ENCODE data around the gene JUP.

JUP gene

DNA sequence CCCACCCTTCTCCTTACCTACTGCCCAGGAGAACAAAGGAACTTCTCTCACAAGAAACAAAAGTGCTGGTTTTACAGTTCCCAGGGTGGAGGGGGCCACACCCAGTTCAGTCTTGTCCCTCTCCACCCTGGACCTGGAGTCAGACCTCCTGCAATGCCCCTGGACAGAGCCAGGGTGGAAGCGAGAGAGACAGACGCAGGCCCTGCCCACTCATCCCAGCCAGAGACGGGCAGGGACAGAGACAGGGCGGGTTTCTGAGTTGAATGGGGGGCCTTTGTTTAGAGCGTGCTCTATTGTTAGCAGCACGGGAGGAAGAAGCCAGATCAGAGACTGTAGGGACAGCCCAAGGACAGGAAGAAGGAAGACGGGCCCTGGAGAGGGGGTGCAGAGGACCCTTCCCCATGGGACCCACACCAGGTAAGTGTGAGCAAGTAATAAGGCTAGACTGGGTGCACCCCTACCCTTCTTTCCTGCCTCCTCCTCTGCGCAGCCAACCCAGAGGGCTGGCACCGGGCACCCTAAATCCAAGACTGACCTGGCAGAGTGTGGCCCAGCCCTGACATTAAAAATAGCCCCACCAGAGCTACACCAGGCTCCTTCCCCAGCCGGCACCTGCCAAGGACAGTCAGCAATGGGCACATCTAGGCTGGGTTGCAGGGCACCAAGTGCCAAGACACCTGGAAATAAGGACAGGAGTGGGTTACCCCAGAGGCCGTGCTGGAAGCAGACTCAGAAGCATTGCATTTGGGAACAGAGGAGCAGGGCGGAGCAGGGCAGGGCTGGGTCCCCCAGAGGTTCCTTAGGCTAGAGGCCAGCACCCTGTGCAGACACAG lies 10.9 kb downstream of the JUP start:
- no peaks in the 10 kb centered on the region for H3K9me3 ChIP-seq (ENCODE audit: low read length)
- H3K4me3 ChIP-seq (ENCODE audit: low read depth in 1 of 2, low read length in 2 of 2): no peak overlapping the region
- H3K36me3 ChIP-seq (ENCODE audit: insufficient read depth, low read length): peaks cover 9% of the 10 kb centered on the region
- no peaks in the 10 kb centered on the region for H3K27me3 ChIP-seq (ENCODE audit: control insufficient read depth in 1 of 2, insufficient read depth in 2 of 2, low read length in 2 of 2)
- no peak overlapping the region for H3K27ac ChIP-seq (ENCODE audit: low read depth, low read length)
- no peak overlapping the region for H3K9ac ChIP-seq (ENCODE audit: low read length)
- peaks cover 32% of the 10 kb centered on the region for H3K4me1 ChIP-seq (ENCODE audit: insufficient read depth, low read length)

DNA sequence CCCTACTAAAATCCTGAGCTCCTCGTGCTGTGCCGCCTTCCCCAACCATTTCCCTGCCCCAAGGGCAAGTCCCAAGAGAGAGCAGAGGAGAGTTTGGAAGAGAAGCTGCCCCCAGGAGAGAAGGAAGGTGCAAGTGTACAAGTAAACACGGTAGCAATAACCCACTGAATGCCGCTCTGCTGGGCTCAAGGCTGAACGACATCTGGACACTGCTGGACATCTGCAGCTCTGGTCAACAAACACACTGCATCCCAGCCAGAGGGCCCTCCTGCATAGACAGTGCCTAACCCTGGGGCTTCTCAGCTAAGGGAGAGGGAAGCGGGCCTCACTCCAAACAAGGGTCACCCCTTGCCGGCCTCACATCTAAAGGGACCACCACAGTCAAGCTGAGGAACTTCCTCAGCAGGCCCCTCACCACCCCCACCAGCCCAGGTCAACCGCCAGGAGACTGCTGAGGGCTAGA lies 12.7 kb downstream of the JUP start:
- no peaks in the 10 kb centered on the region for H3K27me3 ChIP-seq (ENCODE audit: control insufficient read depth in 1 of 2, insufficient read depth in 2 of 2, low read length in 2 of 2)
- H3K9me3 ChIP-seq (ENCODE audit: low read length): no peaks in the 10 kb centered on the region
- H3K4me3 ChIP-seq (ENCODE audit: low read depth in 1 of 2, low read length in 2 of 2): no peak overlapping the region
- H3K4me1 ChIP-seq (ENCODE audit: insufficient read depth, low read length): peaks cover 32% of the 10 kb centered on the region
- no peak overlapping the region for H3K9ac ChIP-seq (ENCODE audit: low read length)
- H3K27ac ChIP-seq (ENCODE audit: low read depth, low read length): no peak overlapping the region
- peaks cover 17% of the 10 kb centered on the region for H3K36me3 ChIP-seq (ENCODE audit: insufficient read depth, low read length)

DNA sequence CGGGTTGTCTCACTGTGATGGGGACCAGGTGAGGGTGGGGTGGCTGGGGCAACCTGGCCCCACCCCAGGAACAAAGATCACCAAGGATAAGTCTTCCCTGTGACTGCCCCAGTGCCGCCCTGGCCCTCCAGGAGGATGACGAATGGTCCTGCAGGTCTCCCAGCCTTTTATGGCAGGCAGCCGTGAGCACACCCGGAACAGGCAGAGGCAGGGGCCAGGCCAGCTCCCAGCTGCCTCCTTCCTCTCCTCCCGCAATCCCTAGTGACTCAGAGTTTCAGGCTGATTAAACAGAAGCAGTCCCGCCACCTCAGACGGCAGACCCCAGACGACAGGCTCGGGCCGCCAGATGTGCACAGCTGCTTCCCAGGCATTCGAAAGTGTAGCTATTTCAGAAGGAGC lies 13.3 kb downstream of the JUP start:
- H3K9ac ChIP-seq (ENCODE audit: low read length): no peak overlapping the region
- peaks cover 22% of the 10 kb centered on the region for H3K36me3 ChIP-seq (ENCODE audit: insufficient read depth, low read length)
- H3K4me1 ChIP-seq (ENCODE audit: insufficient read depth, low read length): peaks cover 31% of the 10 kb centered on the region
- no peaks in the 10 kb centered on the region for H3K27me3 ChIP-seq (ENCODE audit: control insufficient read depth in 1 of 2, insufficient read depth in 2 of 2, low read length in 2 of 2)
- no peaks in the 10 kb centered on the region for H3K9me3 ChIP-seq (ENCODE audit: low read length)
- H3K4me3 ChIP-seq (ENCODE audit: low read depth in 1 of 2, low read length in 2 of 2): no peak overlapping the region
- no peak overlapping the region for H3K27ac ChIP-seq (ENCODE audit: low read depth, low read length)

DNA sequence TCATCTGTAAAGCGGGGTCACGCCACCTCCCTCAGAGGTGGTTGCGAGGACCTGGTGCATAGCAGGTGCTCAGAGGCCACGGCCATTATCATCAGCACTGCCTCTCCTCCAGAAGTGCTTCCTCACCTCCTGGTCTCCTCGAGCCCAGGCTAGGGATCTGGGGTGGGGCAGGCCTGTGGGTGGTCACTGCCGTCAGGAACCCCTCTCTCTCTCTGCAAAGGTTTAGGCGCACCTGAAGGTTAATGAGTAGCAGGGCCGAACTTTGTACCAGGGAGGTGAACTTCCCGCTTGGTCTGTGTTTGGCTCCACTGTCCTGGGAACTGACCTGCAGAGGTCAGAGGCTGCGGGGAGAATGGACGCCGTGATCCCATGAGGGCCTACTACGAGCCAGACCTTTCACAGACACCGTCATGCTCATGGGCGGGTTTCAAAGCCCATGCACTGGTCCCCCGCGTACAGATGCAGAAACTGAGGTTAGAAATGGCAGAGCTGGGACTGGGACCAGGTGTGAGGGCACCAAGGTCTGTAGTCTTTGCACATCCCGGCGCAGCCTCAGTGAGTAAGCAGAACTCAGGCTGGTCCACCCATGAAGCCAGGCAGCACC lies 13.8 kb downstream of the JUP start:
- Histone ChIP-seq H3K9ac (ENCODE audit: low read length) (no peak overlapping the region), H3K36me3 (ENCODE audit: insufficient read depth, low read length) (peaks cover 22% of the 10 kb centered on the region), H3K27me3 (ENCODE audit: control insufficient read depth in 1 of 2, insufficient read depth in 2 of 2, low read length in 2 of 2) (no peaks in the 10 kb centered on the region), H3K4me3 (ENCODE audit: low read depth in 1 of 2, low read length in 2 of 2) (no peak overlapping the region), H3K9me3 (ENCODE audit: low read length) (no peaks in the 10 kb centered on the region), H3K27ac (ENCODE audit: low read depth, low read length) (no peak overlapping the region), H3K4me1 (ENCODE audit: insufficient read depth, low read length) (peaks cover 26% of the 10 kb centered on the region)

DNA sequence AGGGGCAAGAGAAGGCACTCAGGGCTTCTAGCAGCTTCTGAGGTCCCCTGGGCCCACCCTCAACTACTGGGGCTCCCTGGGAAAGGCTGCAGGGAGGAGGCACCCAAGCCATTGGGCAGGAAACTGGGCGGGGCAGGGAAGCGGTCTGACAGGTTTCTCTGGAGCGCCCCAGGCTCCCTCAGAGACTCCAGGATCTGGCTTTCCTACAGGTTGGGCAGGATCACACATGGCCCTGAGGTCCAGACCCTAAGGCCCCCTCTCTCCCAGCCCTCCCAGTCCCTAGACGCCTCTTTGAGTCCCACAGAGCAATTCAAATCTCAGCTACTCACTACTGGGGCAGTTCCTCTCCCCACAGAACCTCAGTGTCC lies 14.3 kb downstream of the JUP start:
- H3K27me3 ChIP-seq (ENCODE audit: control insufficient read depth in 1 of 2, insufficient read depth in 2 of 2, low read length in 2 of 2): no peaks in the 10 kb centered on the region
- no peaks in the 10 kb centered on the region for H3K9me3 ChIP-seq (ENCODE audit: low read length)
- peaks cover 22% of the 10 kb centered on the region for H3K4me1 ChIP-seq (ENCODE audit: insufficient read depth, low read length)
- no peak overlapping the region for H3K27ac ChIP-seq (ENCODE audit: low read depth, low read length)
- H3K9ac ChIP-seq (ENCODE audit: low read length): no peak overlapping the region
- H3K4me3 ChIP-seq (ENCODE audit: low read depth in 1 of 2, low read length in 2 of 2): no peak overlapping the region
- H3K36me3 ChIP-seq (ENCODE audit: insufficient read depth, low read length): peaks cover 22% of the 10 kb centered on the region

DNA sequence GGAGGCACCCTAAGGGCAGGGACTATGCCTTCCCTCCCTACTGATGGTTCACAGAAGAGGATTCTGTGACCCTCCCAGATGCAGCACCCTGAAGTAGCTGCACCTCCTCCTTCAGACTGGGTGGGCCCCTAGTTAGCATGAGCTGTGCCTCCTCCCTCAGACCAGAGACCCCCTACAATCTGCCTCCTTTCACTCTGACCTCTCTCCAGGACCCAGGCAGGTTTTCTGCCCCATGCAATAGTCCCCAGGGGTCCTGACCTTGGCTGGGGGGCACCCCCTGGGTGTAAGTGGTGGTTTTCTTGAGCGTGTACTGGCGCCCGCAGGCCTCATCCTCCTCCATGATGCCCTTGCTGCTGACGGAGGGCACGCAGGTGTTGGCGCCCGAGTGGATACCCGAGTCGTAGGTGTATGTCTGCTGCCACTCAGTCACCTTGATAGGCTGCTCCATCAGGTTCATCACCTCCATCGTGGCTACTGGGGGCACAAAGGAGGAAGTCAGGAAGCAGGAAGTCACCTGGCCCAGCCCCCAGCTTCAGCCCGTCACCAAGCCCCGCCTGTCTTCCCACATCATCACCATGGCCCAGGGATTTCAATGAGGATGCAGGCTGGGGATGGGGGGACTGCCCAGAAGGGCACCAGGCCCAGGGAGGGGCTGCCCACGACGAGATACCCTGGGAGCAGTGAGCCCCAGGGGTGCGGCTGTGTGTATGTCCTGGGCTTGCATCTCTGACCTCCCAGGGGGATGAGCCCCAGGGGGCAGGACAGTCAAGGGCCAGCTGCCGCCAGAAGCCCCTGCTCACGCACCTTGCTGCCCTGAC lies 14.9 kb downstream of the JUP start:
- Histone ChIP-seq H3K9me3 (ENCODE audit: low read length) (no peaks in the 10 kb centered on the region), H3K9ac (ENCODE audit: low read length) (no peak overlapping the region), H3K36me3 (ENCODE audit: insufficient read depth, low read length) (peaks cover 22% of the 10 kb centered on the region), H3K4me3 (ENCODE audit: low read depth in 1 of 2, low read length in 2 of 2) (no peak overlapping the region), H3K27ac (ENCODE audit: low read depth, low read length) (no peak overlapping the region), H3K27me3 (ENCODE audit: control insufficient read depth in 1 of 2, insufficient read depth in 2 of 2, low read length in 2 of 2) (no peaks in the 10 kb centered on the region), H3K4me1 (ENCODE audit: insufficient read depth, low read length) (peaks cover 19% of the 10 kb centered on the region)

DNA sequence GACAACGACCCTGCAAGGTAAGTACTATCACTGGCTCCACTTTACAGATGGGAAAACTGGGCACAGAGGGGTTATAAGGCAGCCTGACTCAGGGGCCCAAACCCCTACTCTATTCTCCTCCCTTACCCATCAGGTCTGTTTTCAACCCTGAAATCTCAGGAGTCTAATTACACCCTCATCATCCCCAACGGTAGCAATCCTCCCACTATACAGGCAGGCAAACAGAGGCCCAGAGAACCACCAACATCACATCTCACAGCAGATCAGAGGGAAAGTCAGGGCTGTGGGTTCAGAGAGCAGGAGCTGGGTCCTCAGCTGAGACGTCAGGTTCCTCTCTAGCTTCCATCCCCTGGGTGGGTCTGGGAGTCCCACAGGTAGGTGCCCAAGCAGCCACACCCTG lies 16.5 kb downstream of the JUP start:
- Histone ChIP-seq H3K27ac (ENCODE audit: low read depth, low read length) (no peak overlapping the region), H3K4me1 (ENCODE audit: insufficient read depth, low read length) (peaks cover 5% of the 10 kb centered on the region), H3K27me3 (ENCODE audit: control insufficient read depth in 1 of 2, insufficient read depth in 2 of 2, low read length in 2 of 2) (no peaks in the 10 kb centered on the region), H3K9me3 (ENCODE audit: low read length) (no peaks in the 10 kb centered on the region), H3K4me3 (ENCODE audit: low read depth in 1 of 2, low read length in 2 of 2) (no peak overlapping the region), H3K36me3 (ENCODE audit: insufficient read depth, low read length) (peaks cover 22% of the 10 kb centered on the region), H3K9ac (ENCODE audit: low read length) (no peak overlapping the region)

DNA sequence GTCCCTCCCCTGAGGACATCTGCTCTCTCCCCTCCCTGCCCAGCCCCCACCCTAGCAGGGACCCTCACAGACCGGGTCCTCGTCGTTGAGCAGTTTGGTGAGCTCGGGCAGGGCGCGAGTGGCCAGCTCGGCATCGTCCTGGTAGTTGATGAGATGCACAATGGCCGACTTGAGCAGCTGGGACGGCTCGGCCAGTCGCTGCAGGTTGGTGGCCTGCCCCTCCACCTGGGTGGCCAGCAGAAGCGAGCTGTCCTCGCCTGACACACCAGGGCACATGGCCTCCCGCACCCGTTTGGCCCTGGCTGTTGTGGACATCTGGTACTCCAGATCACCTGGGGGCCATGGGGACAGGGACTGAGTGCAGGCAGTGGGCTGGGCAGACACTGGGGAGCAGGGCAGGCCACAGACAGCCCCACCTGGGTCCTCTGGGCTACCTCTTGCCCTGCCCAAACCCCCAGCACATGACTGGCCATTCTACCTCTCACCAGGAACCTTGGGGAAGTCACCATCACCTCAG lies 17.1 kb downstream of the JUP start:
- H3K36me3 ChIP-seq (ENCODE audit: insufficient read depth, low read length): peaks cover 22% of the 10 kb centered on the region
- no peaks in the 10 kb centered on the region for H3K9me3 ChIP-seq (ENCODE audit: low read length)
- H3K27ac ChIP-seq (ENCODE audit: low read depth, low read length): no peak overlapping the region

DNA sequence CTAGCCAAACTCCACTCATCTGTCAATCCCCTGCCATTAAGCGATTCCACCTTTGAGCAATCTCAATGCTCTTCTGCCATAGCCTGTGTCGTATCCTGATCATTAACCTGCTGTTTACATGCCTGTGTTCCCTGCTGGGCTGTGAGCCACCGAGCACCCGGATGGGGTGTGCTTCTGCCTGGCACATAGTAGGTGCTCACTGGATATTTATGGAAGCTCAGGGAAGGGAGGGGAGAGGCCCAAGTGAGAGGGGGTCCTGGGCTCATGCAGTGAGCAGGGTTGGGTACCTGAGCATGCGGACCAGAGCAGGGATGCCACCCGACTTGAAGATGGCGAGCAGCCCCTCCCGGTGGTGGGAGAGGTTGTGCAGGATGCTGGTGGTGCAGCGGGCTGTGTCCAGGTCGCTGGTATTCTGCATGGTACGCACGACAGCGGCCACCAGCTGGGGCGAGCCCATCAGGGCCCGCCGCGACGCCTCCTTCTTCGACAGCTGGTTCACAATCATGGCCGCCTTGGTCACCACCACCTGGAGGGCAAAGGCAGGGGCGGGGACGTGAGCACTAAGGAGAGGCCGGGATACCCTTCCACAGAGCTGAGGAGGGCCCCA lies 17.7 kb downstream of the JUP start:
- peaks cover 5% of the 10 kb centered on the region for H3K4me1 ChIP-seq (ENCODE audit: insufficient read depth, low read length)
- H3K27ac ChIP-seq (ENCODE audit: low read depth, low read length): no peak overlapping the region
- H3K36me3 ChIP-seq (ENCODE audit: insufficient read depth, low read length): peaks cover 24% of the 10 kb centered on the region
- H3K9me3 ChIP-seq (ENCODE audit: low read length): no peaks in the 10 kb centered on the region
- H3K4me3 ChIP-seq (ENCODE audit: low read depth in 1 of 2, low read length in 2 of 2): no peak overlapping the region
- H3K9ac ChIP-seq (ENCODE audit: low read length): no peak overlapping the region
- H3K27me3 ChIP-seq (ENCODE audit: control insufficient read depth in 1 of 2, insufficient read depth in 2 of 2, low read length in 2 of 2): no peaks in the 10 kb centered on the region

More for the DNA sequence above, 17.1 kb downstream of the JUP start:
- H3K9ac ChIP-seq (ENCODE audit: low read length): no peak overlapping the region
- H3K4me1 ChIP-seq (ENCODE audit: insufficient read depth, low read length): peaks cover 5% of the 10 kb centered on the region
- H3K4me3 ChIP-seq (ENCODE audit: low read depth in 1 of 2, low read length in 2 of 2): no peak overlapping the region
- H3K27me3 ChIP-seq (ENCODE audit: control insufficient read depth in 1 of 2, insufficient read depth in 2 of 2, low read length in 2 of 2): no peaks in the 10 kb centered on the region

DNA sequence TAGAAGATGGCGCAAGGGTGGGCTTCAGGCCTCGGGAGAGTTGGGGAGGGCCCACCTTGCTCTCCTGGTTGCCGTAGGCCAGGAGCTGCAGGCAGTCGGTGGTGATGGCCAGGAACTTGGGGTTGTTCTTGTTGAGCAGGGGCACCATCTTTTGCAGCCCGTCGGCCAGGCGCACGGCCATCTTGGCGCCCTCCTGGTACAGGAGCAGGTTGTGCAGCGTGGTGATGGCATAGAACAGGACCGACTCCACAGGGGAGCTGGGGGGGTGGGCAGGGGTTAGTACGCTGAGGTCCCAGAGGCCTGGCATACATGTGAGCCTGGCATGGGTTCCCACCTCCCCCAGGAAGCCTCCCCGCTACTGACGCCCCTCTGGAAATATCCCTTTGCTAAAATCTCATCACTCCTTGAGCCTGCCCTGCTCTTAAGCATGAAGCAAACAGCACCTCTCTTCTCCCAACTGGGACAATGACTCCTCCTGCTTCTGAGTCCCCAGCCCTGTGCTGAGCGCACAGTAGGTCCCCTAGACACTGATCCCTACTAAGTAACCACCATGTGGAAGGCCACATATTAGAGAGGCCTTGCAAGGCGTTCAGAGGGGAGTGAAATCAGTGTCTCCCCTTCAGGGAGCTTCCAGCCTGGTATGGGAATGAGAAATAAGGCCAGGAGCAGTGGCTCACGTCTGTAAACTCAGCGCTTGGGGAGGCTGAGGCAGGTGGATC lies 19.0 kb downstream of the JUP start:
- Histone ChIP-seq H3K4me3 (ENCODE audit: low read depth in 1 of 2, low read length in 2 of 2) (no peak overlapping the region), H3K36me3 (ENCODE audit: insufficient read depth, low read length) (peaks cover 28% of the 10 kb centered on the region), H3K9me3 (ENCODE audit: low read length) (no peaks in the 10 kb centered on the region), H3K27me3 (ENCODE audit: control insufficient read depth in 1 of 2, insufficient read depth in 2 of 2, low read length in 2 of 2) (no peaks in the 10 kb centered on the region), H3K27ac (ENCODE audit: low read depth, low read length) (no peak overlapping the region), H3K9ac (ENCODE audit: low read length) (no peak overlapping the region), H3K4me1 (ENCODE audit: insufficient read depth, low read length) (no peaks in the 10 kb centered on the region)
